Esophagus (tissue), 2 donors: ENCODE data around the gene DRGX. TPM values are rescaled to one million over a fixed set of nuclear protein-coding genes. Genes with fewer than 3 reads are reported as not detected.

Experiments used
- H3K27ac ChIP-seq, 2 donors: one replicate each; pipeline ENCODE4 v1.5.1; 2013; ENCODE audit warnings: low read depth in 2 of 2, mild to moderate bottlenecking in 2 of 2, inconsistent platforms in 1 of 2, low read length in 1 of 2, moderate library complexity in 1 of 2
- H3K27me3 ChIP-seq, 2 donors: one replicate each; pipeline ENCODE4 v1.6.1; 2013; ENCODE audit warnings: low read length in 2 of 2, control low read depth in 1 of 2, mild to moderate bottlenecking in 1 of 2; ENCODE audit not compliant: insufficient read depth in 2 of 2, control insufficient read depth in 1 of 2
- H3K36me3 ChIP-seq, 2 donors: one replicate each; pipeline ENCODE4 v1.6.1; 2013; ENCODE audit warnings: low read length in 1 of 2; ENCODE audit not compliant: control insufficient read depth in 2 of 2, insufficient read depth in 2 of 2
- H3K4me1 ChIP-seq, 2 donors: one replicate each; pipeline ENCODE4 v1.6.1; 2013; ENCODE audit warnings: low read length in 1 of 2; ENCODE audit not compliant: control insufficient read depth in 2 of 2, insufficient read depth in 2 of 2
- H3K4me3 ChIP-seq, 2 donors: one replicate each; pipeline ENCODE4 v1.5.1; 2013; ENCODE audit warnings: low read length in 2 of 2, mild to moderate bottlenecking in 2 of 2, low read depth in 1 of 2, moderate library complexity in 1 of 2
- H3K9me3 ChIP-seq, 2 donors: one replicate each; pipeline ENCODE4 v1.6.1; 2013; ENCODE audit warnings: mild to moderate bottlenecking in 2 of 2, low read depth in 1 of 2, low read length in 1 of 2, moderate library complexity in 1 of 2; ENCODE audit not compliant: control insufficient read depth in 2 of 2, insufficient read depth in 1 of 2
- WGBS, 2 donors: extraction: QIAGEN DNeasy Blood & Tissue Kit; methylation state at CpG; one replicate each; pipeline ENCODE4 v1.1.7; 2013; 5-methylcytosine and 5-hydroxymethylcytosine counted together
- polyA plus RNA-seq, 2 donors: library from polyadenylated mRNA; stranded (reverse); fragments of 200-250 nt; gene quantifications; one replicate each; pipeline ENCODE4 v1.2.3, GENCODE V29; 2013
- donor health status: healthy with polysubstance abuse.
- donor health status: Bipolar disorder and iron deficiency.

DRGX gene
- polyA plus RNA-seq, 2 donors = 0.04 TPM; not detected in 1

DNA sequence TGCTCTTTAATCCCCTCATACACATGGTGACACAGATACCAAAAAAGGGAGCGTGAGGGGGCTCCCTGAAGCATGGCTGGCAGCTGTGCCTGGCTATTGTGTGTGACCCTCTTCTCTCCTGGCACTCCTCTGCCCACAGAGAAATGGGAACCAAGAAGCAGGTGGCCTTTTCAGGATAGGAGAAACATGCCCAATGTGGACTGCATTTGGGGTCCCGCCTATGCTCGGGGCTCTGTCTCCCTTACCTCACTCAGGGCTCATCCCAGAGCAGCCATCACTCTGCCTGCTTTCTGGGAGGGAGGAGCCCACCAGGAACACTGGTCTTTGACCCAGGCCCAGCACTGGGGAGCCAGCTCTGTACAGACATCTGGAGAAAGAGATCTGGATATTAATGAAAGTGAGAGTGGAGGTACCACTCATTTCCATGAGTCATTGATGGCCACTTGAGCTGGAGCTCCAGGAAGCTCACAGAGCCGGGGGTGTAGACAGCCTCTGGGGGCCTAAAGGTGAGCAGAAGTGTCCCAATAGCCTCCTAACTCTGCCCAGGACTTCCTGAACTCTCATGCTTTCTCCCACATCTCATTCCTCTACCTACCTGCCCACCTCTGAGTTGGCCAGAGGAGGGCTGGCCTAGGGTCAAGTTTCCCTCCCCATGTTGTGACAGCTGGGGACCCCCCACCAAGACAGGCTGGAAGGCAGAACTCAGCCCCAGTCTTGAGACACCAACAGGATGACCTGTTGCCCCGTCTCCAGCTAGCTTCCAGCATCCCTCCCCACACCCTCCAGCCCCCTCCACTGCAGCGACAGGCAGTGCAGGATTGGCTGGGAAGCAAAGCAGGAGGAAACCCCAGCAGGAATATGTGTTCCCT lies 42.6 kb downstream of the DRGX start:
- no peaks in the 10 kb centered on the region for H3K36me3 ChIP-seq
- WGBS, 2 donors = 78 to 80% methylated on average over 6 of the region's 6 CpGs
- no peak overlapping the region for H3K27ac ChIP-seq
- no peaks in the 10 kb centered on the region for H3K27me3 ChIP-seq
- peaks cover 0 to 8% of the 10 kb centered on the region in 2 donors for H3K9me3 ChIP-seq
- no peak overlapping the region for H3K4me3 ChIP-seq
- H3K4me1 ChIP-seq = no peaks in the 10 kb centered on the region

DNA sequence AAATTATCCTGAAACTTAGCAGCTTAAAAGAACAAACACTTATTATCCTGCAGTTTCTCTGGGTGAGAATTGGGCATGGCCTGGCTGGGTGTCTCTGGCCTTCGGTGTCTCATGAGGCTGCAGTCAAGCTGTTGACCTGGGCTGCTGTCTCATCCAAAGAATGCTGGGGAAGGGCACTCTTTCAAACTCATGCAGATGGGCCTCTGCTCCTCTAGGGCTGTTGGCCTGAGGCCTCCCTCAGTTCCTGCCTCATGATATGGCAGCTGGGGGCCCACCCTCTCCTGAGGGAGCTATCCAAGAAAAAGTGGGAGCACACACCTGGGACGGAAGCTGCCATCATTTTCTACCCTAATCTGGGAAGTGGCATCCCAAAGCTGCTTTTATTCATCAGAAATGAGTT lies 43.6 kb downstream of the DRGX start:
- 86 to 87% methylated on average over 2 of the region's 2 CpGs for WGBS, 2 donors

DNA sequence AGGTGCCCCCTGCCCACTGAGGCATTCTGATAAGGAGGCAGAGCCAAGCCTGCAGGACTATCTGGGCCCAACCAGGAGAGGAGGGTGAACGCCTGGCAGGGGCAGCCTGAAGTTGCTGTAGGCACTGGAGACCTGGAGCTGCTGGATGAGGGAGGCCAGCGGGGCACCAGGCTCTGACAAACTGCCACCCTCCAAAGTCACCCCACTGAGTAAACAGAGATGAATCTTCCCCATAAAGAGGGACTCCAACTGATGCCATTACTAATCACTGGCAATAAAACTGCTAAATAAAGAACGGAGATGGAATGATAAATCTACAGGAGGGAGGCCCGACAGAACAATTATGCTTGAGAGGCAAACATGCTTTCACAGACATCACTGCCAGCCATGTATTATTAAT lies 44.2 kb downstream of the DRGX start:
- Histone ChIP-seq H3K27me3 (no peaks in the 10 kb centered on the region), H3K27ac (no peak overlapping the region), H3K36me3 (no peaks in the 10 kb centered on the region), H3K4me3 (no peak overlapping the region), H3K4me1 (no peaks in the 10 kb centered on the region), H3K9me3 (peaks cover 0 to 8% of the 10 kb centered on the region in 2 donors)
- WGBS, 2 donors = 75 to 89% methylated on average over 4 of the region's 4 CpGs

More for the DNA sequence above, 43.6 kb downstream of the DRGX start:
- no peak overlapping the region for H3K4me3 ChIP-seq
- H3K36me3 ChIP-seq = no peaks in the 10 kb centered on the region
- H3K27me3 ChIP-seq = no peaks in the 10 kb centered on the region
- no peak overlapping the region for H3K27ac ChIP-seq
- H3K4me1 ChIP-seq = no peaks in the 10 kb centered on the region
- H3K9me3 ChIP-seq = peaks cover 0 to 8% of the 10 kb centered on the region in 2 donors

DNA sequence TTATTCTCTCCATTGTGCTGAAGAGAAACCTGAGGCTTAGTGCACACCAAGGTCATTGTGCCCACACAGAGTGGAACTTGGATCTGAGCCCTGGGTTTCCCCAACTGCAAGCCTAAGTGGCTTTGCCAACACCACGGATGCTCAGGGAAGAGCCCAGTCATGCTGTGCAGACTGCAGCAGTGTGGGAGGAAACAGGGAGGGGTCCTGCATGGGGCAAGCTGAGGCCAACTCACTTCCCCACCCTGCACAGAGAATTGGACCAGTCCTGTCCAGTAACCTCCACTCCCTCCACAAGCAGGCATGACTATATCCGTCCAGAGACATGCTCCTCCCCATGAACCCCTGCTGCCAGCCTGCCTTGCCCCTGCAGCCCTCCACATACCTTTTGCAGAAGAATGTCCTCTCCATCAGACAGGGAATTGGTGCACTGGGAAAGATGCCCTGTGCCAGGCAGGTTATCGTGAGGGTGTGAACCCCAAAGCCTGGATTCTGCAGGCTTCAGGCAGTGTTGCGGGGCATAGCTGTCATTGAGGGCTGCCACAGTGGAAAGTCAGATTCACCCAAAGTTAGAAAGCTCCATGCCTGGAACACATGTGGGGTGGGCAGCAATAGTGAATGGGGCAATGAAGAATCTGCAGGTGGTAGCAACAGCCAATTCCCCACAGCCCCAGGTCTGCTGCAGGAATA lies 44.9 kb downstream of the DRGX start:
- no peaks in the 10 kb centered on the region for H3K27me3 ChIP-seq
- no peak overlapping the region for H3K27ac ChIP-seq
- 52 to 53% methylated on average over 4 of the region's 4 CpGs for WGBS, 2 donors
- H3K36me3 ChIP-seq = no peaks in the 10 kb centered on the region
- no peak overlapping the region for H3K4me3 ChIP-seq
- H3K4me1 ChIP-seq = no peaks in the 10 kb centered on the region
- H3K9me3 ChIP-seq = peaks cover 0 to 8% of the 10 kb centered on the region in 2 donors

DNA sequence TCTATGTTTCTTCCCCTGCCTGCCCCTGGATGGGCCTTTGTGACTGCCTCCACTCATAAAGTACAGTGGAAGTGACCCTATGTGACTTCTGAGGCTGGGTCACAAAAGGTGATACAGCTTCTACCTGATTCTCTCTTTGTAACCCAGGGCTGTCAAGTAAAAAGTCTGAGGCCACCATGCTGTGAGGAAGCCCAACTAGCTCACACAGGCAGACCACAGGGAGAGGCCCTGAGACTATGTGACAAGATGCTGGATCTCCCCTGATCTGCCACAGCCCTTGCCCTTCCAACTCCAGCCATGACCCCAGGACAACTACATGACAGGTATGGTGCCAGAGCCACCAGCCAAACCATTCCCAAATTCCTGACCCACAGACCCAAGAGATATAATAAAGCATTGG lies 45.8 kb downstream of the DRGX start:
- Histone ChIP-seq H3K4me3 (no peak overlapping the region), H3K27me3 (no peaks in the 10 kb centered on the region), H3K4me1 (no peaks in the 10 kb centered on the region), H3K36me3 (no peaks in the 10 kb centered on the region), H3K9me3 (peaks cover 0 to 8% of the 10 kb centered on the region in 2 donors), H3K27ac (no peak overlapping the region)

DNA sequence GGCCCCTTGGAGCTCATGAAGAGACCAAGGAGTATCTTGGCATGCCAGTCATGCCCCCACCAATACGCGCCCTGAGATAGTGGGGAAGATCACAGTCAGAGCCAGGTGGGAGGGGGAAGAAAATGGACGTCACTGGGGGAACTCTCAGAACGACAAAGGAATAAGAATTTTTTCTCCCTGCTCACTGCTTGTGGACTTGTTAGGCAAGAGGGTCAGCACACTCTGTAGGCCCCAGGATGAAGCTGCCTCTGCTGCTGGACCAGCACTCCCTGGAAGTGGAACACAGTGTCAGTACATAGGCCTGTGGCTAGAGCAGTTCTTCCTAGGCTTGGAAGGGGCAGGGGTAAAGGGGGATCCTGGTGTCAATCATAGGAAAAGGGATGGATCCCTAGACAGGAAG lies 46.5 kb downstream of the DRGX start:
- Histone ChIP-seq H3K27me3 (no peaks in the 10 kb centered on the region), H3K4me3 (no peak overlapping the region), H3K4me1 (no peaks in the 10 kb centered on the region), H3K36me3 (no peaks in the 10 kb centered on the region), H3K9me3 (peaks cover 0 to 8% of the 10 kb centered on the region in 2 donors), H3K27ac (no peak overlapping the region)
- WGBS, 2 donors = 94 to 95% methylated on average over 4 of the region's 4 CpGs

DNA sequence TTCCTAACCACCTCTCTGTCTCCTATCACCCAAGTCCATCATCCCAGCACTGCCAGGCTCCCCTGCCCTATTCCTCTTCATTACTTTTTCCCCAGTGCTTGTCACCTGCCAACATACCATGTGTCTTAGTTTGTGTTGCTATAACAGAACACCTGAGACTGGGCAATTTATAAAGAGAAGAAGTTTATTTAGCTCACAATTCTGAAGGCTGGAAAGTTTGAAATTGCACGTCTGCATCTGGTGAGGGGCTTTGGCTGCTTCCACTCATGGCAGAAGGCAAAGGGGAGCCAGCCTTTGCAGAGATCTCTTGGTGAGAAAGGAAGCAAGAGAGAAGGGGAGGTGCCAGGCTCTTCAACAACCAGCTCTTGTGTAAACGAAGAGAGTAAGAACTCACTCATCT lies 47.3 kb downstream of the DRGX start:
- Histone ChIP-seq H3K4me3 (no peak overlapping the region), H3K9me3 (peaks cover 0 to 8% of the 10 kb centered on the region in 2 donors), H3K4me1 (no peaks in the 10 kb centered on the region), H3K27ac (no peak overlapping the region), H3K27me3 (no peaks in the 10 kb centered on the region), H3K36me3 (no peaks in the 10 kb centered on the region)
- WGBS, 2 donors = 62 to 73% methylated on average over 2 of the region's 2 CpGs

DNA sequence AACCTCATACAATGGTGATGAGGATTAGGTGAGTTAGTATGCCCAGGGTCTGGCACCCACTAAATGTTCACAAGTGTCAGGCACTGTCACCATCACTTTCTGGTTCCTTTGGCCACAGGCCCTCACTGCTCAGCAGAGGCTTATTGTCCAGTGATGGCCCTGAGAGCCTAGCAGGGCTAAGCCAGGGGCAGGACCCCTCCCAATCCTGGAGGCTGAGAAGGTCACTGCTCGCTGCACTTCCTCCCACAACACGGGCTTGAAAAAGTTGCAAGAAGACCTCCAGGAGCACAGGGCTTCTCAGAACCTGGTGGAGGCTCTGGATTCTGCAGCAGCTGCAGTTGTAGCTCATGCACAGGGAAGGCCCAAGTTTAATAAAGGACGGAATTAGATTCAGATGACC lies 48.1 kb downstream of the DRGX start:
- WGBS, 2 donors = 79 to 80% methylated on average over 3 of the region's 3 CpGs
- H3K27ac ChIP-seq = no peak overlapping the region
- peaks cover 0 to 10% of the 10 kb centered on the region in 2 donors for H3K9me3 ChIP-seq
- H3K27me3 ChIP-seq = no peaks in the 10 kb centered on the region
- no peak overlapping the region for H3K4me3 ChIP-seq
- H3K4me1 ChIP-seq = no peaks in the 10 kb centered on the region
- H3K36me3 ChIP-seq = no peaks in the 10 kb centered on the region

DNA sequence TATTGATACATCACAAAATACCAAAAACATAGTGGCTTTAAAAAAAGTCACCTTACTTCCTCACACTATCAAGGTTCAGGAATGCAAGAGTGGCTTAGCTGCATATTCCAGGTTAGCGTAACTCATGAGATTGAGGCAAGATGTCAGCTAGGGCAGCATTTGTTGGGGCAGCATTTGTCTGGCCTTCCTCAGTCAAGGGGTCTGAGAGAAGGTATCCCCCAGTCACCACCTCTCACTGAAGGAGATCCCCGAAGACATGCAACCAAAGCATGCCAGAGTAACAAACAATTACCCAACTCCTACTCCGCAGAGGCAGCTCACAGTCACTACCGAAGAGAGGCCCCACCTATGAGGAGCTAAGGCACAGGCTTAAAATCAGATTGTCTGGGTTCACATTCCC lies 48.5 kb downstream of the DRGX start:
- Histone ChIP-seq H3K4me3 (no peak overlapping the region), H3K27ac (no peak overlapping the region), H3K36me3 (no peaks in the 10 kb centered on the region), H3K27me3 (no peaks in the 10 kb centered on the region), H3K9me3 (peaks cover 0 to 10% of the 10 kb centered on the region in 2 donors), H3K4me1 (no peaks in the 10 kb centered on the region)
- WGBS, 2 donors = 87 to 94% methylated on average over 4 of the region's 4 CpGs
